Smooth muscle cell (in vitro differentiated cells): ENCODE data around the gene PDZD2. TPM values are rescaled to one million over a fixed set of nuclear protein-coding genes. Genes with fewer than 3 reads are reported as not detected.

Experiments
- DNase-seq: peaks from one replicate; lab custom pipeline; 2025; ENCODE audit not compliant: unreplicated experiment; lab: John Stamatoyannopoulos, UW
- H2AFZ ChIP-seq: fragments of 200-600 bp; sonication (generic); 2 replicates; pipeline ENCODE4 v1.6.0; 2016; ENCODE audit warnings: antibody characterized with exemption, low read depth, mild to moderate bottlenecking
- H3F3A ChIP-seq: fragments of 200-600 bp; sonication (generic); 2 replicates; pipeline ENCODE4 v1.6.0; 2017; ENCODE audit warnings: antibody characterized with exemption, low read depth
- H3K27ac ChIP-seq: fragments of 200-600 bp; sonication (generic); 2 replicates; pipeline ENCODE4 v1.5.1; 2016; ENCODE audit warnings: low read depth, mild to moderate bottlenecking
- H3K27me3 ChIP-seq: fragments of 200-600 bp; sonication (generic); 2 replicates; pipeline ENCODE4 v1.6.1; 2016; ENCODE audit warnings: low read depth, mild to moderate bottlenecking
- H3K36me3 ChIP-seq: fragments of 200-600 bp; sonication (generic); 2 replicates; pipeline ENCODE4 v1.5.1; 2016; ENCODE audit warnings: low read depth
- H3K4me1 ChIP-seq: fragments of 200-600 bp; sonication (generic); 2 replicates; pipeline ENCODE4 v1.5.1; 2016; ENCODE audit warnings: low read depth
- H3K4me2 ChIP-seq: fragments of 200-600 bp; sonication (generic); 2 replicates; pipeline ENCODE4 v1.6.0; 2016; ENCODE audit warnings: mild to moderate bottlenecking
- H3K4me3 ChIP-seq: fragments of 200-600 bp; sonication (generic); 2 replicates; pipeline ENCODE4 v1.5.1; 2016; ENCODE audit warnings: mild to moderate bottlenecking
- H3K79me2 ChIP-seq: fragments of 200-600 bp; sonication (generic); 2 replicates; pipeline ENCODE4 v1.6.0; 2016; ENCODE audit warnings: low read depth, mild to moderate bottlenecking
- H3K9ac ChIP-seq: fragments of 200-600 bp; sonication (generic); 2 replicates; pipeline ENCODE4 v1.6.0; 2016; ENCODE audit warnings: low read depth
- H3K9me3 ChIP-seq: fragments of 200-600 bp; sonication (generic); replicated peaks from 2 replicates; pipeline ENCODE4 v1.5.1; 2016; ENCODE audit warnings: low read depth
- H4K20me1 ChIP-seq: fragments of 200-600 bp; sonication (generic); 2 replicates; pipeline ENCODE4 v1.6.0; 2016; ENCODE audit warnings: low read depth
- WGBS: methylation state at CpG from one replicate; pipeline ENCODE4 v1.1.7; 2016; ENCODE audit warnings: low lambda C conversion rate; 5-methylcytosine and 5-hydroxymethylcytosine counted together
- polyA plus RNA-seq: library from polyadenylated mRNA; unstranded; fragments of >200 nt; fragmentation: Nextera tagmentation; extraction: Ambion mirVana; gene quantifications from 2 replicates; pipeline ENCODE4 v1.2.1, GENCODE V29; 2016
- total RNA-seq: library from RNA; depleted of rRNA; stranded (reverse); fragments of >200 nt; gene quantifications from 2 replicates; pipeline ENCODE4 v1.2.3, GENCODE V29; 2014
- TF ChIP-seq, protein P1 (sequence below): fragments of 200-600 bp; sonication (generic); IDR thresholded peaks from 2 replicates; pipeline ENCODE4 v1.5.1; 2017; ENCODE audit warnings: borderline replicate concordance, mild to moderate bottlenecking, antibody characterized with exemption; ENCODE audit not compliant: insufficient read depth, poor library complexity, severe bottlenecking

The PDZD2 gene
- total and polyA plus RNA-seq, 2 experiments from 2014 or later = 3.2 to 4.1 TPM

- Histone ChIP-seq H3K4me2 (no peak overlapping the region), H3K9me3 (no peaks in the 10 kb centered on the region), H2AFZ (no peak overlapping the region), H3F3A (no peaks in the 10 kb centered on the region), H3K9ac (no peak overlapping the region), H3K36me3 (no peaks in the 10 kb centered on the region), H3K27ac (no peak overlapping the region), H3K4me3 (no peak overlapping the region), H4K20me1 (no peaks in the 10 kb centered on the region), H3K27me3 (no peaks in the 10 kb centered on the region), H3K4me1 (peaks cover 11% of the 10 kb centered on the region), H3K79me2 (no peaks in the 10 kb centered on the region)
- TF ChIP-seq, protein P1, sequence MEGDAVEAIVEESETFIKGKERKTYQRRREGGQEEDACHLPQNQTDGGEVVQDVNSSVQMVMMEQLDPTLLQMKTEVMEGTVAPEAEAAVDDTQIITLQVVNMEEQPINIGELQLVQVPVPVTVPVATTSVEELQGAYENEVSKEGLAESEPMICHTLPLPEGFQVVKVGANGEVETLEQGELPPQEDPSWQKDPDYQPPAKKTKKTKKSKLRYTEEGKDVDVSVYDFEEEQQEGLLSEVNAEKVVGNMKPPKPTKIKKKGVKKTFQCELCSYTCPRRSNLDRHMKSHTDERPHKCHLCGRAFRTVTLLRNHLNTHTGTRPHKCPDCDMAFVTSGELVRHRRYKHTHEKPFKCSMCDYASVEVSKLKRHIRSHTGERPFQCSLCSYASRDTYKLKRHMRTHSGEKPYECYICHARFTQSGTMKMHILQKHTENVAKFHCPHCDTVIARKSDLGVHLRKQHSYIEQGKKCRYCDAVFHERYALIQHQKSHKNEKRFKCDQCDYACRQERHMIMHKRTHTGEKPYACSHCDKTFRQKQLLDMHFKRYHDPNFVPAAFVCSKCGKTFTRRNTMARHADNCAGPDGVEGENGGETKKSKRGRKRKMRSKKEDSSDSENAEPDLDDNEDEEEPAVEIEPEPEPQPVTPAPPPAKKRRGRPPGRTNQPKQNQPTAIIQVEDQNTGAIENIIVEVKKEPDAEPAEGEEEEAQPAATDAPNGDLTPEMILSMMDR = no peak
- no peak for DNase-seq
- 96% methylated on average over 4 of the region's 4 CpGs for whole genome bisulfite sequencing
These were observed 292.9 kb downstream of the PDZD2 start for GRCh38 chr5:31931874-31932273.

DNA sequence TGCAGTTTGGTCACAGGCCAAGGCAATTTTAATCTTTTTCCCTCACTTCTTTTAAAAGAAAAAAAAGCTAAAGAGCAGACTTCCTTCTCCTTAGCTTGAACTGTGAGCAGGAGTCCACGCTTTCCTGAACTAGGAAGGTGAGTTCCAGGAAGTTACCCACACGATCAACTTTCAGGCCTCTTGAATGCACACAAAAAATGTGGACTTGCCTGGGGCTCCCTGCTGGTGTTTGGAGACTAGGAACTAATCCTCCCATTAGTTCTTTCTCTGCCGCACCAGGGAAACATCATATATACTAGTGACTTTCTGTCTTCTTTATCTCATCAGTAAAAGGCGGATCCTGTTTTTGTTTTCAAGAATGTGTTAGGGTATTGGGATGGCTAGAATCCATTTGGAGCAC, 295.2 kb downstream of the PDZD2 start:
- H3K9ac ChIP-seq = no peak overlapping the region
- no peak for DNase-seq
- no peaks in the 10 kb centered on the region for H3K79me2 ChIP-seq
- no peak overlapping the region for H3K27ac ChIP-seq
- no peaks in the 10 kb centered on the region for H3F3A ChIP-seq
- no peak overlapping the region for H3K4me3 ChIP-seq
- H2AFZ ChIP-seq = no peak overlapping the region
- TF ChIP-seq, protein P1 = no peak
- WGBS = 38% methylated on average over 4 of the region's 4 CpGs
- no peaks in the 10 kb centered on the region for H3K9me3 ChIP-seq
- no peaks in the 10 kb centered on the region for H3K27me3 ChIP-seq
- no peaks in the 10 kb centered on the region for H3K36me3 ChIP-seq
- H3K4me2 ChIP-seq = peak overlapping the region; percentile 39
- H3K4me1 ChIP-seq = peaks cover 11% of the 10 kb centered on the region
- H4K20me1 ChIP-seq = no peaks in the 10 kb centered on the region

GRCh38 chr5:31935496-31936369, 296.8 kb downstream of the PDZD2 start:
- Histone ChIP-seq H3K79me2 (no peaks in the 10 kb centered on the region), H3K27ac (no peak overlapping the region), H4K20me1 (no peaks in the 10 kb centered on the region), H3K4me3 (no peak overlapping the region), H2AFZ (no peak overlapping the region), H3K9ac (no peak overlapping the region), H3K27me3 (no peaks in the 10 kb centered on the region), H3F3A (no peaks in the 10 kb centered on the region), H3K4me2 (no peak overlapping the region), H3K4me1 (peaks cover 11% of the 10 kb centered on the region), H3K9me3 (no peaks in the 10 kb centered on the region), H3K36me3 (no peaks in the 10 kb centered on the region)
- WGBS = 85% methylated on average over 10 of the region's 10 CpGs
- TF ChIP-seq, protein P1 = no peak
- no peak for DNase-seq
